HL-60 (cell line): ENCODE data around the gene CNTNAP2.

Experiments used
- SPI1 ChIP-seq: IDR thresholded peaks from 2 replicates; pipeline ENCODE4 v1.6.1; 2012; ENCODE audit warnings: low read depth, mild to moderate bottlenecking, borderline replicate concordance
- TF ChIP-seq, protein P1 (sequence below): IDR thresholded peaks from one replicate; pipeline ENCODE4 v1.5.1; 2011; ENCODE audit warnings: low read length, control low read depth, inconsistent platforms; ENCODE audit not compliant: insufficient read depth
- TF ChIP-seq, protein P2 (sequence below): IDR thresholded peaks from 2 replicates; pipeline ENCODE4 v1.6.1; 2012; ENCODE audit warnings: low read depth; ENCODE audit not compliant: insufficient replicate concordance

DNA sequence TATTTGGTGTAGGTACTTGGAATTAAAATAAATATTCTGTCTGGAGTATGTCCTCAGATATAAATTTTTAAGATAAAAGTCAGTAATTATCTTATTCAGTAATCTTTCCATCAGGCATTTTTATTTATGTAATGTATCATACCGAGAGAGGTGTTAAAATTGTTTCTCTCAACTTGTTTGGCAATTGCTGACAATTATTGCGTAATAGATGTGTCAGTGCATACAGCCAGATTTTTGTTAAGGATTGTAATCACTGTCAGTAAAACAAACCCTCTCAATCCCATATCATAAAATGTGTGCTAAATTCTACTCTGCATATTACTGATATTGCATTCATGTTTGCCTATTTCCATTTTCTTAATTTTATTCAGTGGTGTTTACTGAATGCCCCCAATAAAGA is 69.2 kb downstream of the CNTNAP2 start:
- TF ChIP-seq, protein P1, sequence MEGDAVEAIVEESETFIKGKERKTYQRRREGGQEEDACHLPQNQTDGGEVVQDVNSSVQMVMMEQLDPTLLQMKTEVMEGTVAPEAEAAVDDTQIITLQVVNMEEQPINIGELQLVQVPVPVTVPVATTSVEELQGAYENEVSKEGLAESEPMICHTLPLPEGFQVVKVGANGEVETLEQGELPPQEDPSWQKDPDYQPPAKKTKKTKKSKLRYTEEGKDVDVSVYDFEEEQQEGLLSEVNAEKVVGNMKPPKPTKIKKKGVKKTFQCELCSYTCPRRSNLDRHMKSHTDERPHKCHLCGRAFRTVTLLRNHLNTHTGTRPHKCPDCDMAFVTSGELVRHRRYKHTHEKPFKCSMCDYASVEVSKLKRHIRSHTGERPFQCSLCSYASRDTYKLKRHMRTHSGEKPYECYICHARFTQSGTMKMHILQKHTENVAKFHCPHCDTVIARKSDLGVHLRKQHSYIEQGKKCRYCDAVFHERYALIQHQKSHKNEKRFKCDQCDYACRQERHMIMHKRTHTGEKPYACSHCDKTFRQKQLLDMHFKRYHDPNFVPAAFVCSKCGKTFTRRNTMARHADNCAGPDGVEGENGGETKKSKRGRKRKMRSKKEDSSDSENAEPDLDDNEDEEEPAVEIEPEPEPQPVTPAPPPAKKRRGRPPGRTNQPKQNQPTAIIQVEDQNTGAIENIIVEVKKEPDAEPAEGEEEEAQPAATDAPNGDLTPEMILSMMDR: no peak
- TF ChIP-seq, protein P2, sequence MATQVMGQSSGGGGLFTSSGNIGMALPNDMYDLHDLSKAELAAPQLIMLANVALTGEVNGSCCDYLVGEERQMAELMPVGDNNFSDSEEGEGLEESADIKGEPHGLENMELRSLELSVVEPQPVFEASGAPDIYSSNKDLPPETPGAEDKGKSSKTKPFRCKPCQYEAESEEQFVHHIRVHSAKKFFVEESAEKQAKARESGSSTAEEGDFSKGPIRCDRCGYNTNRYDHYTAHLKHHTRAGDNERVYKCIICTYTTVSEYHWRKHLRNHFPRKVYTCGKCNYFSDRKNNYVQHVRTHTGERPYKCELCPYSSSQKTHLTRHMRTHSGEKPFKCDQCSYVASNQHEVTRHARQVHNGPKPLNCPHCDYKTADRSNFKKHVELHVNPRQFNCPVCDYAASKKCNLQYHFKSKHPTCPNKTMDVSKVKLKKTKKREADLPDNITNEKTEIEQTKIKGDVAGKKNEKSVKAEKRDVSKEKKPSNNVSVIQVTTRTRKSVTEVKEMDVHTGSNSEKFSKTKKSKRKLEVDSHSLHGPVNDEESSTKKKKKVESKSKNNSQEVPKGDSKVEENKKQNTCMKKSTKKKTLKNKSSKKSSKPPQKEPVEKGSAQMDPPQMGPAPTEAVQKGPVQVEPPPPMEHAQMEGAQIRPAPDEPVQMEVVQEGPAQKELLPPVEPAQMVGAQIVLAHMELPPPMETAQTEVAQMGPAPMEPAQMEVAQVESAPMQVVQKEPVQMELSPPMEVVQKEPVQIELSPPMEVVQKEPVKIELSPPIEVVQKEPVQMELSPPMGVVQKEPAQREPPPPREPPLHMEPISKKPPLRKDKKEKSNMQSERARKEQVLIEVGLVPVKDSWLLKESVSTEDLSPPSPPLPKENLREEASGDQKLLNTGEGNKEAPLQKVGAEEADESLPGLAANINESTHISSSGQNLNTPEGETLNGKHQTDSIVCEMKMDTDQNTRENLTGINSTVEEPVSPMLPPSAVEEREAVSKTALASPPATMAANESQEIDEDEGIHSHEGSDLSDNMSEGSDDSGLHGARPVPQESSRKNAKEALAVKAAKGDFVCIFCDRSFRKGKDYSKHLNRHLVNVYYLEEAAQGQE: no peak
- no peak for TF ChIP-seq SPI1
